K562 (cell line): Measurements from ENCODE around the gene KNCN. TPM values are rescaled to one million over a fixed set of nuclear protein-coding genes. Genes with fewer than 3 reads are reported as not detected.

Source experiments
- CAMTA2 ChIP-seq: fragments of 250-450 bp; sonication (Bioruptor Pico); conservative IDR thresholded peaks from 2 replicates; pipeline ENCODE4 v1.5.1; 2022
- CHD1 ChIP-seq: fragments of 200-600 bp; sonication (generic); IDR thresholded peaks from one replicate; pipeline ENCODE4 v1.6.1; 2012; ENCODE audit warnings: mild to moderate bottlenecking, moderate library complexity, low read length, inconsistent platforms
- CHD4 ChIP-seq: fragments of 200-600 bp; sonication (generic); IDR thresholded peaks from 3 replicates; pipeline ENCODE4 v1.6.1; 2012; ENCODE audit warnings: low read depth, mild to moderate bottlenecking, mixed read lengths, low read length, inconsistent platforms; ENCODE audit not compliant: insufficient read depth, insufficient replicate concordance, poor library complexity, severe bottlenecking
- CREB1 ChIP-seq, 2 experiments: sonication (generic) in 1 of 2; formaldehyde crosslinking in 1 of 2; IDR thresholded peaks; 2 replicates each; pipeline versions ENCODE4 v1.6.1 to v1.8.0; 2012 to 2022; ENCODE audit warnings: inconsistent platforms in 1 of 2, mild to moderate bottlenecking in 1 of 2, missing genetic modification reagents in 1 of 2, moderate library complexity in 1 of 2
- CSDE1 ChIP-seq, 2 experiments: fragments of 450-650 bp; IDR thresholded peaks; 2 replicates each; pipeline ENCODE4 v1.6.1; 2016; ENCODE audit warnings: mild to moderate bottlenecking in 1 of 2
- ERF ChIP-seq: fragments of 450-650 bp; formaldehyde crosslinking; IDR thresholded peaks from 2 replicates; pipeline ENCODE4 v1.4.0; 2020; ENCODE audit warnings: mild to moderate bottlenecking, mixed read lengths
- EZH2 ChIP-seq: IDR thresholded peaks from 2 replicates; pipeline ENCODE4 v1.6.1; 2012; ENCODE audit warnings: low read depth, mild to moderate bottlenecking, inconsistent platforms, low read length, borderline replicate concordance
- HOXB6 ChIP-seq: fragments of 250-450 bp; sonication (Bioruptor Pico); IDR thresholded peaks from 2 replicates; pipeline ENCODE4 v1.5.1; 2022; ENCODE audit warnings: mild to moderate bottlenecking, borderline replicate concordance
- KDM1A ChIP-seq, 2 experiments: fragments of 450-650 bp; IDR thresholded peaks; 2 replicates each; pipeline ENCODE4 v1.6.1; 2016; ENCODE audit warnings: mild to moderate bottlenecking in 2 of 2
- PTBP1 ChIP-seq: fragments of 200-400 bp; formaldehyde crosslinking; IDR thresholded peaks from 2 replicates; pipeline ENCODE4 v1.6.1; 2017; ENCODE audit warnings: low read depth, low read length
- RBM15 ChIP-seq: fragments of 200-400 bp; formaldehyde crosslinking; IDR thresholded peaks from 2 replicates; pipeline ENCODE4 v1.6.1; 2018; ENCODE audit warnings: mild to moderate bottlenecking, low read length, moderate library complexity; ENCODE audit not compliant: insufficient read depth
- SLC30A9 ChIP-seq: fragments of 250-450 bp; sonication (Bioruptor Pico); IDR thresholded peaks from 2 replicates; pipeline ENCODE4 v1.8.0; 2022; ENCODE audit warnings: mild to moderate bottlenecking, moderate library complexity
- SMARCA4 ChIP-seq: fragments of 450-650 bp; IDR thresholded peaks from 2 replicates; pipeline ENCODE4 v1.6.1; 2016
- ZKSCAN1 ChIP-seq: fragments of 150-350 bp; IDR thresholded peaks from 2 replicates; pipeline ENCODE4 v1.6.1; 2016; ENCODE audit warnings: low read depth, low read length
- ZSCAN29 ChIP-seq: fragments of 450-650 bp; IDR thresholded peaks from 2 replicates; pipeline ENCODE4 v1.6.1; 2017
- polyA plus RNA-seq, 8 experiments: library from polyadenylated mRNA; depleted of rRNA in 4 of 8; stranded (reverse) in 5 of 8; unstranded in 3 of 8; fragments of >200 nt; fragmentation: Nextera tagmentation in 2 of 8; fragmentation: Illumina TruSeq in 1 of 8; extraction: Ambion mirVana in 2 of 8; extraction: Trizol in 1 of 8; gene quantifications; 2 replicates each; pipeline versions ENCODE4 v1.2.1 to v1.2.3, GENCODE V29; 2011 to 2014; ENCODE audit warnings: inconsistent platforms in 1 of 8, missing spikeins in 1 of 8
- total RNA-seq, 7 experiments: library from RNA; depleted of rRNA in 6 of 7; stranded (reverse); fragments of >200 nt in 6 of 7; fragmentation: Illumina TruSeq in 2 of 7; extraction: Trizol in 2 of 7; gene quantifications; 2 replicates each; pipeline versions ENCODE4 v1.2.1 to v1.2.3, GENCODE V29; 2011 to 2021; ENCODE audit warnings: low replicate concordance in 1 of 7
- TF ChIP-seq, protein P1 (sequence below), 2 experiments: fragments of 450-650 bp; conservative IDR thresholded peaks; 2 replicates each; pipeline ENCODE4 v1.6.1; 2017; ENCODE audit warnings: mild to moderate bottlenecking in 2 of 2, moderate library complexity in 2 of 2
- TF ChIP-seq, protein P2 (sequence below): fragments of 450-650 bp; IDR thresholded peaks from 2 replicates; pipeline ENCODE4 v1.6.1; 2018; ENCODE audit warnings: mild to moderate bottlenecking, low read depth; ENCODE audit not compliant: partially characterized antibody
- TF ChIP-seq, protein P3 (sequence below): fragments of 200-400 bp; formaldehyde crosslinking; IDR thresholded peaks from 2 replicates; pipeline ENCODE4 v1.6.1; 2017; ENCODE audit warnings: mild to moderate bottlenecking, low read depth, low read length, moderate library complexity
- TF ChIP-seq, protein P4 (sequence below): fragments of 450-650 bp; IDR thresholded peaks from one replicate; pipeline ENCODE4 v1.6.1; 2018; ENCODE audit warnings: mild to moderate bottlenecking, moderate library complexity; ENCODE audit not compliant: partially characterized antibody
- TF ChIP-seq, protein P5 (sequence below), 3 experiments: fragments of 200-800 bp in 1 of 3; sonication (Bioruptor generic) in 1 of 3; sonication (generic) in 1 of 3; formaldehyde crosslinking in 1 of 3; IDR thresholded peaks; 2 replicates each; pipeline versions ENCODE4 v1.6.1 to v1.8.0; 2016 to 2022; ENCODE audit warnings: mild to moderate bottlenecking in 2 of 3, missing compliant biosample characterization in 2 of 3, missing genetic modification characterization in 2 of 3, missing genetic modification reagents in 1 of 3

Gene KNCN
- total and polyA plus RNA-seq, 9 of the 15 experiments (the other 6 are each of a cell fraction or from before 2014, with no cell fraction given) = not detected

DNA sequence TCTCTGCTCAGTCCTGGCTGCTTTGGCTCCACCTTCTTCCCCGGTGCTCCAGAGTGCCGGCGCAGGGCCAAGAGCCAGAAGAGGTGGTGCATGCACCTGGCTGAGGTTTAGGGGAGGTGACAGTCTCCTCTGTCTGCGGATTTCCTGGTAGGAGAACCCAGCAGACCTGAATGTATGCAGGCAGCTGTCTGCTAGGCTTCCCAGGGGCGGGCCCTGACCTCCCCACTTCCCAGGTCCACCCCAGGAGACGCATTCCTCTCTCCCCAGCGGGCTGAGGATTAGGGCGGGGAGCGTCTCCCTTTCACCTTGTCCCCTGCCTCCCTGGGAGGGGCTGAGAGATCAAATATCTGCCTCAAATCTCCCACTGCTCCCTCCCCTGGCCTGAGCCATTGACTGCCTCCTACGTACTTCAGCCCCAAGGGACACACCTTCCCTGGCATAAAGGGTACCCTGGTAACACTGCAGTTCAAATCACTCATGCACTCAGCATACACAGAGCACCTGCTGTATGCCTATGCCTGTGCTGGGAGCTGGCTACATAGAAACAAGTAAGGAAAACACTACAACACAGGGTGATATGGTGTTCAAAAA lies 34.3 kb downstream of the KNCN start (continued):
- TF ChIP-seq CHD1 (peak; percentile 39), CREB1 (IDR thresholded peaks at IDR 0.05) (no peak), CREB1 (CRISPR knock-in tag; IDR thresholded peaks at IDR 0.05) (no peak), ZSCAN29 (no peak), ERF (CRISPR knock-in tag) (no peak), HOXB6 (no peak), SLC30A9 (no peak), ZKSCAN1 (no peak), PTBP1 (no peak), CSDE1 (IDR thresholded peaks at IDR 0.05) (no peak), CHD4 (no peak), CAMTA2 (no peak), RBM15 (no peak), SMARCA4 (no peak), KDM1A (IDR thresholded peaks at IDR 0.05) (no peak), EZH2 (no peak)
- TF ChIP-seq, protein P1, sequence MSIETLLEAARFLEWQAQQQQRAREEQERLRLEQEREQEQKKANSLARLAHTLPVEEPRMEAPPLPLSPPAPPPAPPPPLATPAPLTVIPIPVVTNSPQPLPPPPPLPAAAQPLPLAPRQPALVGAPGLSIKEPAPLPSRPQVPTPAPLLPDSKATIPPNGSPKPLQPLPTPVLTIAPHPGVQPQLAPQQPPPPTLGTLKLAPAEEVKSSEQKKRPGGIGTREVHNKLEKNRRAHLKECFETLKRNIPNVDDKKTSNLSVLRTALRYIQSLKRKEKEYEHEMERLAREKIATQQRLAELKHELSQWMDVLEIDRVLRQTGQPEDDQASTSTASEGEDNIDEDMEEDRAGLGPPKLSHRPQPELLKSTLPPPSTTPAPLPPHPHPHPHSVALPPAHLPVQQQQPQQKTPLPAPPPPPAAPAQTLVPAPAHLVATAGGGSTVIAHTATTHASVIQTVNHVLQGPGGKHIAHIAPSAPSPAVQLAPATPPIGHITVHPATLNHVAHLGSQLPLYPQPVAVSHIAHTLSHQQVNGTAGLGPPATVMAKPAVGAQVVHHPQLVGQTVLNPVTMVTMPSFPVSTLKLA (conservative IDR thresholded peaks at IDR 0.05) = no peak
- TF ChIP-seq, protein P2, sequence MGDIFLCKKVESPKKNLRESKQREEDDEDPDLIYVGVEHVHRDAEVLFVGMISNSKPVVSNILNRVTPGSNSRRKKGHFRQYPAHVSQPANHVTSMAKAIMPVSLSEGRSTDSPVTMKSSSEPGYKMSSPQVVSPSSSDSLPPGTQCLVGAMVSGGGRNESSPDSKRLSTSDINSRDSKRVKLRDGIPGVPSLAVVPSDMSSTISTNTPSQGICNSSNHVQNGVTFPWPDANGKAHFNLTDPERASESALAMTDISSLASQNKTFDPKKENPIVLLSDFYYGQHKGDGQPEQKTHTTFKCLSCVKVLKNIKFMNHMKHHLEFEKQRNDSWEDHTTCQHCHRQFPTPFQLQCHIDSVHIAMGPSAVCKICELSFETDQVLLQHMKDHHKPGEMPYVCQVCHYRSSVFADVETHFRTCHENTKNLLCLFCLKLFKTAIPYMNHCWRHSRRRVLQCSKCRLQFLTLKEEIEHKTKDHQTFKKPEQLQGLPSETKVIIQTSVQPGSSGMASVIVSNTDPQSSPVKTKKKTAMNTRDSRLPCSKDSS = no peak
- TF ChIP-seq, protein P3, sequence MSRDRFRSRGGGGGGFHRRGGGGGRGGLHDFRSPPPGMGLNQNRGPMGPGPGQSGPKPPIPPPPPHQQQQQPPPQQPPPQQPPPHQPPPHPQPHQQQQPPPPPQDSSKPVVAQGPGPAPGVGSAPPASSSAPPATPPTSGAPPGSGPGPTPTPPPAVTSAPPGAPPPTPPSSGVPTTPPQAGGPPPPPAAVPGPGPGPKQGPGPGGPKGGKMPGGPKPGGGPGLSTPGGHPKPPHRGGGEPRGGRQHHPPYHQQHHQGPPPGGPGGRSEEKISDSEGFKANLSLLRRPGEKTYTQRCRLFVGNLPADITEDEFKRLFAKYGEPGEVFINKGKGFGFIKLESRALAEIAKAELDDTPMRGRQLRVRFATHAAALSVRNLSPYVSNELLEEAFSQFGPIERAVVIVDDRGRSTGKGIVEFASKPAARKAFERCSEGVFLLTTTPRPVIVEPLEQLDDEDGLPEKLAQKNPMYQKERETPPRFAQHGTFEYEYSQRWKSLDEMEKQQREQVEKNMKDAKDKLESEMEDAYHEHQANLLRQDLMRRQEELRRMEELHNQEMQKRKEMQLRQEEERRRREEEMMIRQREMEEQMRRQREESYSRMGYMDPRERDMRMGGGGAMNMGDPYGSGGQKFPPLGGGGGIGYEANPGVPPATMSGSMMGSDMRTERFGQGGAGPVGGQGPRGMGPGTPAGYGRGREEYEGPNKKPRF = no peak
- TF ChIP-seq, protein P4, sequence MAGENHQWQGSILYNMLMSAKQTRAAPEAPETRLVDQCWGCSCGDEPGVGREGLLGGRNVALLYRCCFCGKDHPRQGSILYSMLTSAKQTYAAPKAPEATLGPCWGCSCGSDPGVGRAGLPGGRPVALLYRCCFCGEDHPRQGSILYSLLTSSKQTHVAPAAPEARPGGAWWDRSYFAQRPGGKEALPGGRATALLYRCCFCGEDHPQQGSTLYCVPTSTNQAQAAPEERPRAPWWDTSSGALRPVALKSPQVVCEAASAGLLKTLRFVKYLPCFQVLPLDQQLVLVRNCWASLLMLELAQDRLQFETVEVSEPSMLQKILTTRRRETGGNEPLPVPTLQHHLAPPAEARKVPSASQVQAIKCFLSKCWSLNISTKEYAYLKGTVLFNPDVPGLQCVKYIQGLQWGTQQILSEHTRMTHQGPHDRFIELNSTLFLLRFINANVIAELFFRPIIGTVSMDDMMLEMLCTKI = no peak
- TF ChIP-seq, protein P5, sequence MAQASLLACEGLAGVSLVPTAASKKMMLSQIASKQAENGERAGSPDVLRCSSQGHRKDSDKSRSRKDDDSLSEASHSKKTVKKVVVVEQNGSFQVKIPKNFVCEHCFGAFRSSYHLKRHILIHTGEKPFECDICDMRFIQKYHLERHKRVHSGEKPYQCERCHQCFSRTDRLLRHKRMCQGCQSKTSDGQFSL (CRISPR knock-in tag; IDR thresholded peaks at IDR 0.05) = 0 out of 2 replicates have a peak, but pooled peaks have one; percentile 22
- TF ChIP-seq, protein P5 (tag; IDR thresholded peaks at IDR 0.05) = no peak
